22Rv1 (cell line): ENCODE measurements around the gene C4orf50.

Source experiments
- ZFX ChIP-seq: fragments of 450-650 bp; IDR thresholded peaks from 2 replicates; pipeline ENCODE4 v1.6.1; 2017; ENCODE audit warnings: antibody characterized with exemption, borderline replicate concordance
- TF ChIP-seq, protein P1 (sequence below): fragments of 450-650 bp; IDR thresholded peaks from 2 replicates; pipeline ENCODE4 v1.5.1; 2017; ENCODE audit warnings: mild to moderate bottlenecking

- TF ChIP-seq, protein P1, sequence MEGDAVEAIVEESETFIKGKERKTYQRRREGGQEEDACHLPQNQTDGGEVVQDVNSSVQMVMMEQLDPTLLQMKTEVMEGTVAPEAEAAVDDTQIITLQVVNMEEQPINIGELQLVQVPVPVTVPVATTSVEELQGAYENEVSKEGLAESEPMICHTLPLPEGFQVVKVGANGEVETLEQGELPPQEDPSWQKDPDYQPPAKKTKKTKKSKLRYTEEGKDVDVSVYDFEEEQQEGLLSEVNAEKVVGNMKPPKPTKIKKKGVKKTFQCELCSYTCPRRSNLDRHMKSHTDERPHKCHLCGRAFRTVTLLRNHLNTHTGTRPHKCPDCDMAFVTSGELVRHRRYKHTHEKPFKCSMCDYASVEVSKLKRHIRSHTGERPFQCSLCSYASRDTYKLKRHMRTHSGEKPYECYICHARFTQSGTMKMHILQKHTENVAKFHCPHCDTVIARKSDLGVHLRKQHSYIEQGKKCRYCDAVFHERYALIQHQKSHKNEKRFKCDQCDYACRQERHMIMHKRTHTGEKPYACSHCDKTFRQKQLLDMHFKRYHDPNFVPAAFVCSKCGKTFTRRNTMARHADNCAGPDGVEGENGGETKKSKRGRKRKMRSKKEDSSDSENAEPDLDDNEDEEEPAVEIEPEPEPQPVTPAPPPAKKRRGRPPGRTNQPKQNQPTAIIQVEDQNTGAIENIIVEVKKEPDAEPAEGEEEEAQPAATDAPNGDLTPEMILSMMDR = no peak
- TF ChIP-seq ZFX = no peak
Measured at GRCh38 chr4:5894266-5894665, 124.0 kb downstream of the C4orf50 start.
